ENCODE measurements around the gene RCCD1. TPM values are rescaled to one million over a fixed set of nuclear protein-coding genes. Genes with fewer than 3 reads are reported as not detected.

Gene RCCD1
- total and polyA plus RNA-seq, 9 of the 15 experiments (the other 6 are each of a cell fraction or from before 2014, with no cell fraction given) = 11.1 to 51.4 (median 24.7) TPM

GRCh38 chr15:90934949-90935751, 19.5 kb upstream of the RCCD1 start, which contains the start of gene UNC45A:
Gene UNC45A (plus strand): TSS chr15:90935285. CDS start chr15:90935325, 40 bp downstream.
- Histone ChIP-seq H3K9me3 (replicated peaks; ENCODE audit: control insufficient read depth, insufficient read depth, low read depth, low read length) (no peaks in the 10 kb centered on the region), H3K27ac (ENCODE audit: extremely low read depth, low read depth, low read length) (peak within 1 kb of the TSS; percentile 65), H3K79me2 (ENCODE audit: control insufficient read depth, insufficient read depth, low read length) (peaks cover 42% of the 10 kb centered on the region), H3K4me1 (replicated peaks in 1 of 2; ENCODE audit: control insufficient read depth in 2 of 2, insufficient read depth in 2 of 2, low read length in 2 of 2) (peaks cover 41 to 61% of the 10 kb centered on the region in 2 experiments), H3K4me3 (peak within 1 kb of the TSS; percentile 80), H2AFZ (ENCODE audit: low read depth, low read length) (peak within 1 kb of the TSS; percentile 91), H3K4me2 (ENCODE audit: insufficient read depth, low read length) (peak within 1 kb of the TSS; percentile 93), H3K36me3 (ENCODE audit: control insufficient read depth, insufficient read depth, low read length) (peaks cover 39% of the 10 kb centered on the region), H3K9me1 (ENCODE audit: control insufficient read depth, insufficient read depth, low read length) (no peaks in the 10 kb centered on the region), H4K20me1 (replicated peaks; ENCODE audit: control insufficient read depth, insufficient read depth, low read length) (no peaks in the 10 kb centered on the region), H3K27me3 (ENCODE audit: control insufficient read depth in 2 of 2, insufficient read depth in 2 of 2, low read length in 2 of 2) (no peaks in the 10 kb centered on the region), H3K9ac (ENCODE audit: insufficient read depth in 1 of 2, low read depth in 2 of 2, low read length in 2 of 2) (peak within 1 kb of the TSS; percentile 77 to 95)
- in situ Hi-C loops (cut with MboI) (no loop called here), intact Hi-C loops (cut with micrococcal nuclease) (loop anchor here (1.0 to 10.0 kb wide), 7 partner anchors 97 to 640 kb away; no protein-coding TSS in a partner anchor)
- POLR2A ChIA-PET = interaction anchor here (0.5 to 6.7 kb wide), 15 partner anchors 9 to 319 kb away, joined by 3 to 70 read pairs (median 6); partner anchors contain the start of genes MAN2A2, RCCD1 and VPS33B
- whole genome bisulfite sequencing (ENCODE audit: insufficient coverage, low coverage, missing lambda C conversion rate) = 1% methylated on average over 35 of the region's 65 CpGs
- CTCF ChIA-PET (ENCODE audit: low intra/inter-chr PET ratio) = interaction anchor here (0.5 to 1.0 kb wide), 5 partner anchors 32 to 642 kb away, joined by 3 to 4 read pairs (median 3); no protein-coding TSS in a partner anchor
- peak; percentile 83 for ATAC-seq
- peak; percentile 61 for FAIRE-seq
- peak; percentile 94 to 97 (median 96) for DNase-seq (ENCODE audit: extremely low read depth in 1 of 4, low spot score in 3 of 4)
- no TSS peak for BruUV-seq (replicated peaks)
- TF ChIP-seq DDX20 (tag; IDR thresholded peaks at IDR 0.05; ENCODE audit: low read depth) (no peak), CHD1 (IDR thresholded peaks at IDR 0.05; ENCODE audit: low read length) (no peak), PHF20 (IDR thresholded peaks at IDR 0.05; ENCODE audit: partially characterized antibody) (peak; percentile 55), MNT (conservative IDR thresholded peaks at IDR 0.05) (peak in 1 of 2 experiments; percentile 54; a peak in 1 of 4 replicates), UBTF (IDR thresholded peaks at IDR 0.05; ENCODE audit: borderline replicate concordance in 1 of 2, low read depth in 2 of 2, low read length in 2 of 2) (peak in 1 of 2 experiments; percentile 67; a peak in 1 of 4 replicates), FOXP1 (CRISPR knock-in tag; IDR thresholded peaks at IDR 0.05) (no peak), ZNF253 (CRISPR knock-in tag; conservative IDR thresholded peaks at IDR 0.05) (no peak), ZNF232 (CRISPR knock-in tag; IDR thresholded peaks at IDR 0.05) (0 out of 2 replicates have a peak, but pooled peaks have one; percentile 40), ZFX (CRISPR knock-in tag; IDR thresholded peaks at IDR 0.05) (peak; percentile 56; the same call in 1 of the 2 replicates), ELF4 (CRISPR knock-in tag; IDR thresholded peaks at IDR 0.05) (no peak), ZZZ3 (IDR thresholded peaks at IDR 0.05) (no peak), GABPB1 (CRISPR knock-in tag; IDR thresholded peaks at IDR 0.05) (no peak; the same call in 1 of the 2 replicates), USF2 (CRISPR knock-in tag; IDR thresholded peaks at IDR 0.05) (no peak), BCL6 (CRISPR knock-in tag; IDR thresholded peaks at IDR 0.05) (no peak), ZNF586 (CRISPR knock-in tag; conservative IDR thresholded peaks at IDR 0.05) (no peak), JUND (IDR thresholded peaks at IDR 0.05; ENCODE audit: borderline replicate concordance, low read depth, low read length) (peak; percentile 3; the same call in 1 of the 2 replicates), JUND (tag; IDR thresholded peaks at IDR 0.05; ENCODE audit: borderline replicate concordance, low read depth, low read length) (no peak)

All from K562 (cell line).